GM19324 (cell line): ENCODE measurements around the gene TEX52.
"Not testable (repeated sequence)": the region's sequence is repeated elsewhere in the genome, so short reads cannot be mapped to it uniquely, and the experiment has no call there.

Experiments used
- ATAC-seq: cut with Tn5 transposase; IDR thresholded peaks from one replicate; pipeline ENCODE4 v1.9.1; 2021; ENCODE audit warnings: mild to moderate bottlenecking, moderate library complexity; ENCODE audit not compliant: unreplicated experiment, low FRiP score

The TEX52 gene

GRCh38 chr12:2868986-2869632 is 12.3 kb upstream of the TEX52 start:
- ATAC-seq = not testable (repeated sequence)

- no peak for ATAC-seq
Measured at GRCh38 chr12:2864198-2864597, 7.4 kb upstream of the TEX52 start.

GRCh38 chr12:2863402-2863801 is 6.6 kb upstream of the TEX52 start:
- ATAC-seq = not testable (repeated sequence)

GRCh38 chr12:2862876-2863275 is 6.0 kb upstream of the TEX52 start:
- no peak for ATAC-seq

GRCh38 chr12:2860170-2860569 is 3.3 kb upstream of the TEX52 start:
- no peak for ATAC-seq

GRCh38 chr12:2858944-2859421 is 2.1 kb upstream of the TEX52 start:
- ATAC-seq = no peak

GRCh38 chr12:2858334-2858733 is 1.5 kb upstream of the TEX52 start:
- no peak for ATAC-seq

- no peak for ATAC-seq
Measured at GRCh38 chr12:2857576-2857975, 737 bp upstream of the TEX52 start.

GRCh38 chr12:2856051-2856450 is 788 bp downstream of the TEX52 start:
- ATAC-seq = no peak

- no peak for ATAC-seq
Measured at GRCh38 chr12:2855546-2855945, 1.3 kb downstream of the TEX52 start.

GRCh38 chr12:2854669-2855453 is 2.0 kb downstream of the TEX52 start:
- ATAC-seq = no peak

GRCh38 chr12:2853626-2854025 is 3.2 kb downstream of the TEX52 start:
- no peak for ATAC-seq

GRCh38 chr12:2851931-2852330 is 4.9 kb downstream of the TEX52 start:
- ATAC-seq = no peak

- ATAC-seq = no peak
Measured at GRCh38 chr12:2845280-2845679, 11.6 kb downstream of the TEX52 start.

- no peak for ATAC-seq
Measured at GRCh38 chr12:2844786-2845185, 12.1 kb downstream of the TEX52 start.

GRCh38 chr12:2842948-2843347 is 13.9 kb downstream of the TEX52 start:
- no peak for ATAC-seq

GRCh38 chr12:2841056-2841650 is 15.7 kb downstream of the TEX52 start:
- no peak for ATAC-seq

GRCh38 chr12:2836574-2836973 is 20.3 kb downstream of the TEX52 start:
- no peak for ATAC-seq

GRCh38 chr12:2835691-2836403 is 21.0 kb downstream of the TEX52 start:
- no peak for ATAC-seq

GRCh38 chr12:2834581-2835491 is 22.0 kb downstream of the TEX52 start, which contains the start of gene NRIP2:
TSS of gene NRIP2 (minus strand) at chr12:2835035. CDS start at chr12:2834983, 52 bp downstream.
- no peak for ATAC-seq
